CD4-positive, alpha-beta T cell (primary cell): ENCODE data around the gene INPP5A. TPM values are rescaled to one million over a fixed set of nuclear protein-coding genes. Genes with fewer than 3 reads are reported as not detected.

ENCODE experiments used
- ATAC-seq: fragments of 200-7000 bp; cut with Tn5 transposase; one replicate; pipeline ENCODE4 v1.10.0; 2022; ENCODE audit warnings: mild to moderate bottlenecking; ENCODE audit not compliant: poor library complexity
- CTCF ChIA-PET: fragments of 350-600 bp; sonication (Branson Sonifier 250); formaldehyde crosslinking; loops from one replicate; lab custom pipeline; 2021; ENCODE audit warnings: antibody characterized with exemption, inconsistent platforms; lab: Charles Lee
- POLR2A ChIA-PET: fragments of 350-600 bp; sonication (Branson Sonifier 250); formaldehyde crosslinking; loops from one replicate; lab custom pipeline; 2021; ENCODE audit warnings: antibody characterized with exemption, inconsistent platforms; lab: Charles Lee
- DNase-seq, 14 experiments: peaks; one replicate each; pipeline ENCODE4 v3.0.0-alpha.2; 2013 to 2020; ENCODE audit warnings: mixed read lengths in 2 of 14
- H3K27ac ChIP-seq, 2 donors: one replicate each; pipeline versions ENCODE4 v1.5.1 to v1.7.0; 2013; ENCODE audit warnings: low read length in 2 of 2, low read depth in 1 of 2, mild to moderate bottlenecking in 1 of 2
- H3K27me3 ChIP-seq, 2 experiments: 1 replicate in 1 of 2; 2 replicates in 1 of 2; pipeline versions ENCODE4 v1.6.1 to v1.7.0; 2013; ENCODE audit warnings: low read length in 2 of 2, control low read depth in 1 of 2, mild to moderate bottlenecking in 1 of 2, moderate library complexity in 1 of 2; ENCODE audit not compliant: insufficient read depth in 2 of 2, control insufficient read depth in 1 of 2
- H3K36me3 ChIP-seq: one replicate; pipeline ENCODE4 v1.6.1; 2013; ENCODE audit warnings: low read length, control low read depth; ENCODE audit not compliant: insufficient read depth
- H3K4me1 ChIP-seq: one replicate; pipeline ENCODE4 v1.6.1; 2013; ENCODE audit warnings: low read length, control low read depth; ENCODE audit not compliant: insufficient read depth
- H3K4me3 ChIP-seq: one replicate; pipeline ENCODE4 v1.5.1; 2013; ENCODE audit warnings: mild to moderate bottlenecking, low read length, moderate library complexity
- H3K9me3 ChIP-seq, 2 experiments: 1 replicate in 1 of 2; 2 replicates in 1 of 2; pipeline versions ENCODE4 v1.6.1 to v1.7.0; 2013; ENCODE audit warnings: low read length in 2 of 2, mild to moderate bottlenecking in 2 of 2, control low read depth in 1 of 2, moderate library complexity in 1 of 2; ENCODE audit not compliant: control insufficient read depth in 1 of 2, insufficient read depth in 1 of 2
- H3K27ac Mint-ChIP-seq: one replicate; pipeline ENCODE4 v1.8.0; 2020; ENCODE audit warnings: mixed read lengths
- H3K27me3 Mint-ChIP-seq: one replicate; pipeline ENCODE4 v1.8.0; 2021; ENCODE audit warnings: mixed read lengths
- H3K36me3 Mint-ChIP-seq: one replicate; pipeline ENCODE4 v1.8.0; 2021; ENCODE audit warnings: low read depth, mixed read lengths
- H3K4me1 Mint-ChIP-seq: one replicate; pipeline ENCODE4 v1.8.0; 2021; ENCODE audit warnings: low read depth, mixed read lengths
- H3K4me3 Mint-ChIP-seq: one replicate; pipeline ENCODE4 v1.8.0; 2020; ENCODE audit warnings: mild to moderate bottlenecking, mixed read lengths
- H3K9me3 Mint-ChIP-seq: one replicate; pipeline ENCODE4 v1.8.0; 2020; ENCODE audit warnings: mixed read lengths
- intact Hi-C, 2 experiments: fragments of 100-400 bp; cut with DNase I in 1 of 2; cut with micrococcal nuclease in 1 of 2; formaldehyde crosslinking; loops; one replicate each; pipeline versions ENCODE4 v1.15.1 to v1.9.0; 2023 to 2025; cut with DNase I, micrococcal nuclease
- total RNA-seq, 174 experiments: library from RNA in 2 of 174; stranded (reverse) in 2 of 174; gene quantifications; one replicate each; pipeline ENCODE4 v1.2.3 and lab custom pipeline; 2021 to 2026
- TF ChIP-seq, protein P1 (sequence below): fragments of 200-600 bp; IDR thresholded peaks from one replicate; pipeline ENCODE4 v1.8.0; 2022; ENCODE audit warnings: antibody characterized with exemption, mild to moderate bottlenecking

INPP5A gene
- total RNA-seq, 2 experiments from 2014 or later, result 22.0 to 24.8 TPM

DNA sequence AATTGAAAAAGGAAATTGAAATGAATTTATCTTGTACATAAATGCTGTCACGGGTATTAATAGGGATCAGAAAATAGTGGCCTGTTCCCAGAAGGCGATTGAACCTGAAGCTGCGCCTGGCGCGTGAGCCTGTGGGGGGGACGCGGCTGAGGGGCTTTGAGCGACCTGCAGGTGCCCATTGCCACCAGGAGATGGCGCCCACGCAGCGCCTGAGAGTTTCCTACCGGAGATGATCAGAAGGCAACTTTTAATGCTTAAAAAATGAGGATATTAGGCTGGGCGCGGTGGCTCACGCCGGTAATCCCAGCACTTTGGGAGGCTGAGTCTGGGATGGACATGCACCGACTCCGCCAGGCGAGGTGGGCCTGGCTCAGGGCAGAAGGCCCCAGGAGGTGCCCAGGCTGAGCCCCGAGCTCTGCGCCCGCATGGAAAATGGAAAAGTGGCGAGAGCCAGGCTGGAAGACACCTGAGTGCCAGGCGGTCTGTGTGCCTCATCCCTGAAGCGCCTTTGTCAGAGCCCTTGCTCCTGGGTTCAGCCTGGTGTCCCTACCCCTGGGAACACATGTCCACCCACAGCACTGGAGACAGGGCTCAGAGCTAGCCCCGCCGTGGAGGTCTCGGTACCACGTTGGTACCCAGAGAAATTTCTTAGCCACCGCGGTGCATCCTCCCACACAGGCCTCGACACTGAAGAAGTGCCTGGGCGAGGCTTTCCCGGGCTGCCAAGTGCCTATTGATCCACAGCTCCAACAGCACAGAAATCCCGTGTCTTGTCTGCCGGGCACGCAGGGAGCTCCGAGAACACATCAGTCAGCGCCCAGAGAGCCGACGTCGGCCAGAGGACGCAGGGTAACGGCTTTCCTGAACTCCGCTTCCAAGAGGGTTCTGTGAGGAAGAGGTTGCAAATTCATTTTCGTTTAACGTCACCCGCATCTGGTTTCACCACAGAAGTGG lies 117.4 kb downstream of the INPP5A start:
- CTCF ChIA-PET, result interaction anchor here (0.9 kb wide), 1 partner anchor 9 kb away, joined by 3 read pairs; no protein-coding TSS in a partner anchor
- Mint-ChIP-seq H3K27ac (no peak overlapping the region), H3K27me3 (no peaks in the 10 kb centered on the region), H3K9me3 (no peaks in the 10 kb centered on the region), H3K4me1 (peaks cover 4% of the 10 kb centered on the region), H3K4me3 (no peak overlapping the region), H3K36me3 (peaks cover 21% of the 10 kb centered on the region)
- H3K27ac ChIP-seq, result no peak overlapping the region
- no peaks in the 10 kb centered on the region for H3K27me3 ChIP-seq
- H3K9me3 ChIP-seq, result peaks cover 0 to 5% of the 10 kb centered on the region in 2 experiments
- intact Hi-C loops, result no loop called here
- ATAC-seq (peak; percentile 76), DNase-seq (peak; percentile 17 to 72 (median 39))
- peaks cover 9% of the 10 kb centered on the region for H3K4me1 ChIP-seq
- H3K36me3 ChIP-seq, result peaks cover 44% of the 10 kb centered on the region
- H3K4me3 ChIP-seq, result no peak overlapping the region
- POLR2A ChIA-PET, result no interaction called here
- TF ChIP-seq, protein P1, sequence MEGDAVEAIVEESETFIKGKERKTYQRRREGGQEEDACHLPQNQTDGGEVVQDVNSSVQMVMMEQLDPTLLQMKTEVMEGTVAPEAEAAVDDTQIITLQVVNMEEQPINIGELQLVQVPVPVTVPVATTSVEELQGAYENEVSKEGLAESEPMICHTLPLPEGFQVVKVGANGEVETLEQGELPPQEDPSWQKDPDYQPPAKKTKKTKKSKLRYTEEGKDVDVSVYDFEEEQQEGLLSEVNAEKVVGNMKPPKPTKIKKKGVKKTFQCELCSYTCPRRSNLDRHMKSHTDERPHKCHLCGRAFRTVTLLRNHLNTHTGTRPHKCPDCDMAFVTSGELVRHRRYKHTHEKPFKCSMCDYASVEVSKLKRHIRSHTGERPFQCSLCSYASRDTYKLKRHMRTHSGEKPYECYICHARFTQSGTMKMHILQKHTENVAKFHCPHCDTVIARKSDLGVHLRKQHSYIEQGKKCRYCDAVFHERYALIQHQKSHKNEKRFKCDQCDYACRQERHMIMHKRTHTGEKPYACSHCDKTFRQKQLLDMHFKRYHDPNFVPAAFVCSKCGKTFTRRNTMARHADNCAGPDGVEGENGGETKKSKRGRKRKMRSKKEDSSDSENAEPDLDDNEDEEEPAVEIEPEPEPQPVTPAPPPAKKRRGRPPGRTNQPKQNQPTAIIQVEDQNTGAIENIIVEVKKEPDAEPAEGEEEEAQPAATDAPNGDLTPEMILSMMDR, result peak; percentile 83

DNA sequence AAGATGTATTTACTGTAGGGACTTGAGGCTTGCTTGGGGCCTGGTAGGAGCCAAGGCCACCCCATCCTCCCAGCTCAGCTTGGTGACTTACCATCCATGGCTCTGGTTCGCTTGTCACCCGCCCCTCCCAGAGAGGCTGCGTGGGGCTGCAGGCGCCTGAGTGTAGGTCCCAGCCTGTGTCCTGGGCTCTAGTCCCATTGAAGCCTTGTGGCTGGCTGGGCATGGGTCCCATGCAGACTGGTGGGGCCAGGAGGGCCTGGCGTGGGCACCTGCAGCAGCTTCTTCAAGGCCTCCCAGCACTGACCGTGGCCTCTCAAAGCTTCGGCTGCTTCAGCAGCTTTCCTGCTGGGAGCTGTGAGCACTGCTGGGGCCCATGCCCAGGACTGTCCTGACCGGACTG lies 118.1 kb downstream of the INPP5A start:
- Mint-ChIP-seq H3K4me1 (peaks cover 4% of the 10 kb centered on the region), H3K9me3 (no peaks in the 10 kb centered on the region), H3K36me3 (peaks cover 28% of the 10 kb centered on the region), H3K27me3 (no peaks in the 10 kb centered on the region), H3K4me3 (no peak overlapping the region), H3K27ac (no peak overlapping the region)
- Histone ChIP-seq H3K4me1 (peaks cover 9% of the 10 kb centered on the region), H3K9me3 (peaks cover 0 to 5% of the 10 kb centered on the region in 2 experiments), H3K4me3 (no peak overlapping the region), H3K36me3 (peaks cover 42% of the 10 kb centered on the region), H3K27ac (no peak overlapping the region), H3K27me3 (no peaks in the 10 kb centered on the region)
- ChIA-PET POLR2A (no interaction called here), CTCF (no interaction called here)
- TF ChIP-seq, protein P1, result no peak
- ATAC-seq, result no peak
- intact Hi-C loops, result no loop called here
- DNase-seq, result no peak

DNA sequence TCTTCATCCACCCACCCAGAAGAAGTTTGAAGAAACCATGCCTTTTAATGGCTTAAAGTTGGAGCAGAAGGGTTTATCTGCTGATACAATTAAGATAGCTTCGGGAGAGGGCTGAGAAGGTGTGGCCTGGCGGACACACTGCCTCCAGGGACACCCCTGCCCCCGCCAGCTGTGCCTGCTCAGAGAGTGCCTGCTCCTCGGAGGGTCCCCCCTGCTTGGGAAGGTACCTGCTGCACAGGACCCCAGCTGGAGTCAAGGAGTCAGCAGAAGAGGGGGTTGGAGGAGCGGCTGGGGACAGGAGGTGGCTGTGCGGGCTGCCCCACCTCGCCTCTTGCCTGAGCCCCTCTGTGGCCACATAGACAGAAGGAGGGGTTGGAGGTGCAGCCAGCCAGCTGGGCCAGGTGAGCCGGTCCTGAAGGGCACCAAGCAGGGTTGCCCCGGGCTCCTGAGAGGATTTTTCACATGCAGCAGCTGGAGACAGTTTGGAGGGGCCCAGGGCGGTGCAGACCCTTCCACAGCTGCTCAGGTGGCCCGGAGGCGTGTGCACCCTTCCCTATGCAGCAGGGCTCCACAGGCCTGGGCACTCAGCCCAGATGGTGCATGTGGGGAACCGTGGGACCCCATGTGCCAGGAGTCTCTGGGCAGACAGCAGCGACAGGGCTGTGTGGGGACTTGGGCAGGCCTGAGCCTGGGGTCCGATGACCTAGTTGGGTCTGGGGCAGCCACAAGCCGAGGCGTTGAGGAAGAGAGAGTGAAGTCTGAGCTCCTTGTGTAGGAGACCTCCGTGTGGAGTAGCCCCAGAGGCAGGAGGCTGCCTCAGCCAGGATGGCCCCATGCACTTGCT lies 118.9 kb downstream of the INPP5A start:
- Mint-ChIP-seq H3K27ac (no peak overlapping the region), H3K9me3 (no peaks in the 10 kb centered on the region), H3K4me1 (peaks cover 4% of the 10 kb centered on the region), H3K36me3 (peaks cover 36% of the 10 kb centered on the region), H3K27me3 (no peaks in the 10 kb centered on the region), H3K4me3 (no peak overlapping the region)
- TF ChIP-seq, protein P1, result no peak
- peaks cover 9% of the 10 kb centered on the region for H3K4me1 ChIP-seq
- peaks cover 39% of the 10 kb centered on the region for H3K36me3 ChIP-seq
- intact Hi-C loops, result no loop called here
- no peak overlapping the region for H3K4me3 ChIP-seq
- no peaks in the 10 kb centered on the region for H3K27me3 ChIP-seq
- H3K9me3 ChIP-seq, result peaks cover 0 to 5% of the 10 kb centered on the region in 2 experiments
- ATAC-seq (no peak), DNase-seq (no peak)
- H3K27ac ChIP-seq, result no peak overlapping the region
- CTCF ChIA-PET, result no interaction called here
- POLR2A ChIA-PET, result no interaction called here
